Measurements from ENCODE around the gene ARHGAP40.

ARHGAP40 gene

GRCh38 chr20:38601216-38602184 is at the start of gene ARHGAP40:
ARHGAP40 (plus strand) TSS chr20:38601809.
- no peak for DNase-seq

GRCh38 chr20:38554986-38555385 is 46.6 kb upstream of the ARHGAP40 start:
- DNase-seq: no peak

GRCh38 chr20:38555395-38555794 is 46.2 kb upstream of the ARHGAP40 start:
- no peak for DNase-seq

- DNase-seq: no peak
These were observed 44.4 kb upstream of the ARHGAP40 start for GRCh38 chr20:38557174-38557573.

GRCh38 chr20:38558596-38559360 is 42.8 kb upstream of the ARHGAP40 start:
- no peak for DNase-seq

- no peak for DNase-seq
These were observed 41.8 kb upstream of the ARHGAP40 start for GRCh38 chr20:38559764-38560163.

GRCh38 chr20:38563802-38564431 is 37.7 kb upstream of the ARHGAP40 start:
- DNase-seq: no peak

- no peak for DNase-seq
These were observed 36.9 kb upstream of the ARHGAP40 start for GRCh38 chr20:38564680-38565079.

GRCh38 chr20:38566036-38566598 is 35.5 kb upstream of the ARHGAP40 start:
- no peak for DNase-seq

GRCh38 chr20:38569747-38570525 is 31.7 kb upstream of the ARHGAP40 start:
- no peak for DNase-seq

- DNase-seq: no peak
These were observed 28.2 kb upstream of the ARHGAP40 start for GRCh38 chr20:38573413-38573812.

- DNase-seq: no peak
These were observed 22.2 kb upstream of the ARHGAP40 start for GRCh38 chr20:38579219-38579910.

- no peak for DNase-seq
These were observed 21.7 kb upstream of the ARHGAP40 start for GRCh38 chr20:38579921-38580320.

GRCh38 chr20:38581013-38581412 is 20.6 kb upstream of the ARHGAP40 start, which contains the start of gene ADIG:
ADIG (plus strand) TSS chr20:38581197; CDS start chr20:38581251, 54 bp downstream.
- DNase-seq: no peak

- no peak for DNase-seq
These were observed 19.7 kb upstream of the ARHGAP40 start for GRCh38 chr20:38581830-38582358.

- no peak for DNase-seq
These were observed 18.3 kb upstream of the ARHGAP40 start for GRCh38 chr20:38583306-38583705.

- DNase-seq: no peak
These were observed 17.4 kb upstream of the ARHGAP40 start for GRCh38 chr20:38584099-38584763.

- no peak for DNase-seq
These were observed 16.0 kb upstream of the ARHGAP40 start for GRCh38 chr20:38585404-38586180.

- no peak for DNase-seq
These were observed 15.5 kb upstream of the ARHGAP40 start for GRCh38 chr20:38586181-38586525.

GRCh38 chr20:38588303-38588702 is 13.3 kb upstream of the ARHGAP40 start:
- no peak for DNase-seq
